ENCODE measurements around the gene ACADVL. TPM values are rescaled to one million over a fixed set of nuclear protein-coding genes. Genes with fewer than 3 reads are reported as not detected.

Gene ACADVL
- total RNA-seq, 1 experiment from 2014 or later = 558 TPM

DNA sequence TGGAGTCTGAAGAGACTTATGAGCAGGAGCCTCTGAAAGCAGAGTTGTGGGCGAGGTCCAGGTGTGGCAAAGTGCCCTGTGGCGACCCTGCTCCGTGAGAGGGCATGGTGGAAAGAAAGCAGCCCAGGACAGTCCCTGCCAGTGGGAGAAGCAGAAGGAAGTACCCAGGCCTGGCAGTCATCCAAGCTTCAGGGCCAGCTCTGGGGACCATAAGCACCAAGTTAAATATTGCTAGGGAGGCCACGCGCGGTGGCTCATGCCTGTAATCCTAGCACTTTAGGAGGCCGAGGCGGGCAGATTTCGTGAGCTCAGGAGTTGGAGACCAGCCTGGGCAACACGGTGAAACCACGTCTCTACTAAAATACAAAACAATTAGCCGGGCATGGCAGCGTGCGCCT, 35.6 kb upstream of the ACADVL start:
- Histone ChIP-seq H3K4me3 (ENCODE audit: low read length) (no peak overlapping the region), H3K27ac (ENCODE audit: low read length) (no peak overlapping the region), H3K4me2 (ENCODE audit: low read length) (no peak overlapping the region), H2AFZ (ENCODE audit: low read length) (no peak overlapping the region), H3K36me3 (ENCODE audit: low read depth, low read length) (no peaks in the 10 kb centered on the region), H3K79me2 (ENCODE audit: low read length) (no peaks in the 10 kb centered on the region), H3K9me3 (ENCODE audit: low read length) (no peaks in the 10 kb centered on the region), H3F3A (ENCODE audit: low read length, unreplicated experiment) (no peaks in the 10 kb centered on the region), H3K27me3 (ENCODE audit: low read length) (no peaks in the 10 kb centered on the region), H4K20me1 (ENCODE audit: low read length) (no peaks in the 10 kb centered on the region), H3K9me2 (replicated peaks; ENCODE audit: low read length) (no peaks in the 10 kb centered on the region), H3K9ac (ENCODE audit: low read length) (no peak overlapping the region), H3K4me1 (ENCODE audit: insufficient read depth, low read length) (no peaks in the 10 kb centered on the region)
- intact Hi-C loops (cut with micrococcal nuclease) = no loop called here
- ChIA-PET CTCF (no interaction called here), POLR2A (ENCODE audit: unreplicated experiment) (no interaction called here)
- DNase-seq (no peak), ATAC-seq (no peak)
- no peak for TF ChIP-seq EZH2 (IDR thresholded peaks at IDR 0.05; ENCODE audit: low read length, unreplicated experiment)
- no TSS peak for BruUV-seq (replicated peaks)

DNA sequence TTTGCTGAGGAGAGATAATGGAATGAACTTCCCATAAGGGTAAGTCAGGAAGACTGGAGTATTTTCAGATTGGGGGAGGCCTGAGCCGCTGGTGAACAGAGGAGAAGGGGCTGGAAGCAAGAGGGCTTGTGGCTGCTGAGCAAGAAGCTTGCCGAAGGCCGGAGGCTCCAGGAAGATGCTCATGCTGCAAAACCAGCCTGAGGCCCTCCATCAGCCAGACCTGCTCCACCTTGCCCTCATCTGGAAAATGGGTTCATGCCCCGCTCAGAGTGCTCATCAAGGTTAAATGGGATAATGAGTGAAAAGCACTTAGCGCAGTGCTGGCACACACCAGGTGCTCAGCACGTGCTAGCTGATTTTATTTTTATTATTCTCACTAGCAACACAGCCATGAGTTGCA, 35.1 kb upstream of the ACADVL start:
- TF ChIP-seq, protein P1, sequence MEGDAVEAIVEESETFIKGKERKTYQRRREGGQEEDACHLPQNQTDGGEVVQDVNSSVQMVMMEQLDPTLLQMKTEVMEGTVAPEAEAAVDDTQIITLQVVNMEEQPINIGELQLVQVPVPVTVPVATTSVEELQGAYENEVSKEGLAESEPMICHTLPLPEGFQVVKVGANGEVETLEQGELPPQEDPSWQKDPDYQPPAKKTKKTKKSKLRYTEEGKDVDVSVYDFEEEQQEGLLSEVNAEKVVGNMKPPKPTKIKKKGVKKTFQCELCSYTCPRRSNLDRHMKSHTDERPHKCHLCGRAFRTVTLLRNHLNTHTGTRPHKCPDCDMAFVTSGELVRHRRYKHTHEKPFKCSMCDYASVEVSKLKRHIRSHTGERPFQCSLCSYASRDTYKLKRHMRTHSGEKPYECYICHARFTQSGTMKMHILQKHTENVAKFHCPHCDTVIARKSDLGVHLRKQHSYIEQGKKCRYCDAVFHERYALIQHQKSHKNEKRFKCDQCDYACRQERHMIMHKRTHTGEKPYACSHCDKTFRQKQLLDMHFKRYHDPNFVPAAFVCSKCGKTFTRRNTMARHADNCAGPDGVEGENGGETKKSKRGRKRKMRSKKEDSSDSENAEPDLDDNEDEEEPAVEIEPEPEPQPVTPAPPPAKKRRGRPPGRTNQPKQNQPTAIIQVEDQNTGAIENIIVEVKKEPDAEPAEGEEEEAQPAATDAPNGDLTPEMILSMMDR (conservative IDR thresholded peaks at IDR 0.05; ENCODE audit: low read depth, low read length) = no peak
- TF ChIP-seq EZH2 (IDR thresholded peaks at IDR 0.05; ENCODE audit: low read length, unreplicated experiment) (no peak), EZH2phosphoT487 (IDR thresholded peaks at IDR 0.05; ENCODE audit: borderline replicate concordance, low read length) (no peak)
- BruUV-seq (replicated peaks) = no TSS peak
- CTCF ChIA-PET = no interaction called here

DNA sequence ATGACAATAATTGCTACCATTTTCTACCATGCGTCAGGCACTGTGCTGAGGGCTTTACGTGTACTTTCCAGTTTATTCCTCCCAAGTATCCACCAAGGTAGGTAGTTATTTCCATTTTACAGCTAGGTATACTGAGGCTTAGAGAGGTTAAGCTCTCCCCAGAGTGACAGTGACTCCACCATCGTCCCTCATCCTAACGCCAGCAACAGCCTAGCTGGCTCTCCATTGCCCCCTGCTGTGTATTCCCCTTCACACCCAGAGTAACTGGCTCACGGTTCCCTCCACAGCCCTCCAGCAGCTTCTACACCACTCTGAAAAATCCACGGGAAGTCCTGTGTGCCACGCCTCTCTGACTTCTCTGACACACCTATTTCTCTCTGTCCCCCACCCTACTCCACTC, 33.5 kb upstream of the ACADVL start:
- Histone ChIP-seq H3K9me3 (ENCODE audit: low read length) (no peaks in the 10 kb centered on the region), H2AFZ (ENCODE audit: low read length) (no peak overlapping the region), H4K20me1 (ENCODE audit: low read length) (no peaks in the 10 kb centered on the region), H3K9ac (ENCODE audit: low read length) (no peak overlapping the region), H3K27ac (ENCODE audit: low read length) (no peak overlapping the region), H3K27me3 (ENCODE audit: low read length) (no peaks in the 10 kb centered on the region), H3K36me3 (ENCODE audit: low read depth, low read length) (no peaks in the 10 kb centered on the region), H3K4me3 (ENCODE audit: low read length) (no peak overlapping the region), H3F3A (ENCODE audit: low read length, unreplicated experiment) (no peaks in the 10 kb centered on the region), H3K4me2 (ENCODE audit: low read length) (no peak overlapping the region), H3K4me1 (ENCODE audit: insufficient read depth, low read length) (no peaks in the 10 kb centered on the region), H3K79me2 (ENCODE audit: low read length) (no peaks in the 10 kb centered on the region), H3K9me2 (replicated peaks; ENCODE audit: low read length) (no peaks in the 10 kb centered on the region)
- ATAC-seq = no peak
- intact Hi-C loops (cut with micrococcal nuclease) = no loop called here
- TF ChIP-seq EZH2phosphoT487 (IDR thresholded peaks at IDR 0.05; ENCODE audit: borderline replicate concordance, low read length) (no peak), EZH2 (IDR thresholded peaks at IDR 0.05; ENCODE audit: low read length, unreplicated experiment) (no peak)
- TF ChIP-seq, protein P1 (conservative IDR thresholded peaks at IDR 0.05; ENCODE audit: low read depth, low read length) = no peak
- ChIA-PET POLR2A (ENCODE audit: unreplicated experiment) (no interaction called here), CTCF (no interaction called here)
- BruUV-seq (replicated peaks) = no TSS peak
- no peak for DNase-seq

More for the DNA sequence above, 35.1 kb upstream of the ACADVL start:
- ATAC-seq (no peak), DNase-seq (no peak)
- intact Hi-C loops (cut with micrococcal nuclease) = no loop called here
- Histone ChIP-seq H4K20me1 (ENCODE audit: low read length) (no peaks in the 10 kb centered on the region), H3K36me3 (ENCODE audit: low read depth, low read length) (no peaks in the 10 kb centered on the region), H3K27ac (ENCODE audit: low read length) (no peak overlapping the region), H3K4me2 (ENCODE audit: low read length) (no peak overlapping the region), H3K27me3 (ENCODE audit: low read length) (no peaks in the 10 kb centered on the region), H3K9me2 (replicated peaks; ENCODE audit: low read length) (no peaks in the 10 kb centered on the region), H2AFZ (ENCODE audit: low read length) (no peak overlapping the region), H3K4me3 (ENCODE audit: low read length) (no peak overlapping the region), H3F3A (ENCODE audit: low read length, unreplicated experiment) (no peaks in the 10 kb centered on the region), H3K79me2 (ENCODE audit: low read length) (no peaks in the 10 kb centered on the region), H3K9me3 (ENCODE audit: low read length) (no peaks in the 10 kb centered on the region), H3K9ac (ENCODE audit: low read length) (no peak overlapping the region), H3K4me1 (ENCODE audit: insufficient read depth, low read length) (no peaks in the 10 kb centered on the region)
- POLR2A ChIA-PET (ENCODE audit: unreplicated experiment) = no interaction called here

All from PC-3 (cell line).